MM.1S (cell line): Measurements from ENCODE around the gene TRAPPC10.

Source experiments
- DNase-seq: peaks from one replicate; pipeline ENCODE4 v3.0.0-alpha.2; 2015
- H2AFZ ChIP-seq: fragments of 300-600 bp; sonication (generic); 2 replicates; pipeline ENCODE4 v1.6.0; 2016; ENCODE audit warnings: antibody characterized with exemption, low read length
- H3F3A ChIP-seq: fragments of 300-600 bp; sonication (generic); 2 replicates; pipeline ENCODE4 v1.6.1; 2016; ENCODE audit warnings: mild to moderate bottlenecking, antibody characterized with exemption, low read length, moderate library complexity, mixed read lengths; ENCODE audit not compliant: insufficient read depth
- H3K27ac ChIP-seq: fragments of 300-600 bp; sonication (generic); 2 replicates; pipeline ENCODE4 v1.5.1; 2016; ENCODE audit warnings: mild to moderate bottlenecking, low read length
- H3K27me3 ChIP-seq: fragments of 300-600 bp; sonication (generic); replicated peaks from 2 replicates; pipeline ENCODE4 v1.6.0; 2016; ENCODE audit warnings: low read length; ENCODE audit not compliant: insufficient read depth
- H3K36me3 ChIP-seq: fragments of 300-600 bp; sonication (generic); replicated peaks from 2 replicates; pipeline ENCODE4 v1.6.1; 2016; ENCODE audit warnings: mild to moderate bottlenecking, low read length, mixed read lengths; ENCODE audit not compliant: insufficient read depth
- H3K4me1 ChIP-seq: fragments of 300-600 bp; sonication (generic); 2 replicates; pipeline ENCODE4 v1.6.1; 2016; ENCODE audit warnings: low read length, mixed read lengths
- H3K4me2 ChIP-seq: fragments of 300-600 bp; sonication (generic); 2 replicates; pipeline ENCODE4 v1.6.0; 2016; ENCODE audit warnings: low read depth, low read length
- H3K4me3 ChIP-seq: fragments of 300-600 bp; sonication (generic); 2 replicates; pipeline ENCODE4 v1.5.1; 2016; ENCODE audit warnings: low read length, mixed read lengths
- H3K79me2 ChIP-seq: fragments of 300-600 bp; sonication (generic); 2 replicates; pipeline ENCODE4 v1.6.1; 2016; ENCODE audit warnings: mixed run types, low read length, mixed read lengths
- H3K9ac ChIP-seq: fragments of 300-600 bp; sonication (generic); 2 replicates; pipeline ENCODE4 v1.6.1; 2016; ENCODE audit warnings: low read length, mixed read lengths
- H3K9me2 ChIP-seq: fragments of 300-600 bp; sonication (generic); replicated peaks from 2 replicates; pipeline ENCODE4 v1.6.1; 2016; ENCODE audit warnings: mild to moderate bottlenecking, low read length, mixed read lengths; ENCODE audit not compliant: insufficient read depth
- H3K9me3 ChIP-seq: fragments of 300-600 bp; sonication (generic); replicated peaks from 2 replicates; pipeline ENCODE4 v1.6.1; 2016; ENCODE audit warnings: mild to moderate bottlenecking, low read length, mixed read lengths; ENCODE audit not compliant: insufficient read depth
- H4K20me1 ChIP-seq: fragments of 300-600 bp; sonication (generic); 2 replicates; pipeline ENCODE4 v1.6.1; 2016; ENCODE audit warnings: mild to moderate bottlenecking, low read length, moderate library complexity, mixed read lengths; ENCODE audit not compliant: insufficient read depth
- EZH2 ChIP-seq: fragments of 300-600 bp; sonication (generic); optimal IDR thresholded peaks from 2 replicates; pipeline ENCODE3; 2017; ENCODE audit warnings: low read depth, mild to moderate bottlenecking, antibody characterized with exemption, low read length, mixed read lengths
- EZH2phosphoT487 ChIP-seq: fragments of 300-600 bp; sonication (generic); IDR thresholded peaks from 2 replicates; pipeline ENCODE4 v1.6.1; 2018; ENCODE audit warnings: antibody characterized with exemption, low read length
- TF ChIP-seq, protein P1 (sequence below): fragments of 300-600 bp; sonication (generic); IDR thresholded peaks from 2 replicates; pipeline ENCODE4 v1.5.1; 2016; ENCODE audit warnings: antibody characterized with exemption, low read length, mixed read lengths

The TRAPPC10 gene

DNA sequence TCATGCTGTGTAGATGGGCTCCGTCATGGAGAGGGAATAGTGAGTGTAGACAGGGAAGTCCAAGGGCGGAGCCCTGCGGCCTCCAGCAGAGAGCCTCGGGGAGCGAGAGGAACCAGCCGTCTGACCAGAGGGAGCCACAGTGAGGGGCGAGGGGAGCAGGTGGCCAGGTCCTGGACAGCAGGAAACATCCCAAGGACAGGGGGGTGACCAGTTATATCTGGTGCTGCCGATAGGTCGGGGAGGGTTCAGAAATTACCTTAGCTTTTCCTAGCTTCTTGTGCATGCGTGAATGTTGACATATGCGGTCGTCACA lies 46.5 kb downstream of the TRAPPC10 start:
- Histone ChIP-seq H3K79me2 (peaks cover 38% of the 10 kb centered on the region), H3F3A (no peaks in the 10 kb centered on the region)

DNA sequence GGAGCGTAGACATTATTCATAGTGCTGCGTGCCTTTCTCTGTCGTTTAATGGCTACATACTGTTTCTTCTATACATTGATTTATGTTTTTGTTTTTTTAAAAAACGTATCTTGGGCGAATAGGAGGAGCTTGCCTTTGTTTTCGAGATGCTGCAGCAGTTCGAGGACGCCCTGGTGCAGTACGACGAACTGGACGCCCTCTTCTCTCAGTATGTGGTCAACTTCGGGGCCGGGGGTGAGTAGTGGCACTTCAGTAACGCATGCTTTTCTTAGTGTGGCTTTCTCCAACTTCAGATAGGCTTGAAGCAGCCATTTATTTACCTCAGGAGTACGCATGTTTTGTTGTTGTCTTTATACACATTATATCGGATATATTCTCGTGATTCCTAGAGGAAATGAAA lies 46.9 kb downstream of the TRAPPC10 start:
- H4K20me1 ChIP-seq, result no peaks in the 10 kb centered on the region
- no peaks in the 10 kb centered on the region for H3K27me3 ChIP-seq
- H3K9me2 ChIP-seq, result no peaks in the 10 kb centered on the region
- TF ChIP-seq EZH2phosphoT487, result no peak
- TF ChIP-seq, protein P1, sequence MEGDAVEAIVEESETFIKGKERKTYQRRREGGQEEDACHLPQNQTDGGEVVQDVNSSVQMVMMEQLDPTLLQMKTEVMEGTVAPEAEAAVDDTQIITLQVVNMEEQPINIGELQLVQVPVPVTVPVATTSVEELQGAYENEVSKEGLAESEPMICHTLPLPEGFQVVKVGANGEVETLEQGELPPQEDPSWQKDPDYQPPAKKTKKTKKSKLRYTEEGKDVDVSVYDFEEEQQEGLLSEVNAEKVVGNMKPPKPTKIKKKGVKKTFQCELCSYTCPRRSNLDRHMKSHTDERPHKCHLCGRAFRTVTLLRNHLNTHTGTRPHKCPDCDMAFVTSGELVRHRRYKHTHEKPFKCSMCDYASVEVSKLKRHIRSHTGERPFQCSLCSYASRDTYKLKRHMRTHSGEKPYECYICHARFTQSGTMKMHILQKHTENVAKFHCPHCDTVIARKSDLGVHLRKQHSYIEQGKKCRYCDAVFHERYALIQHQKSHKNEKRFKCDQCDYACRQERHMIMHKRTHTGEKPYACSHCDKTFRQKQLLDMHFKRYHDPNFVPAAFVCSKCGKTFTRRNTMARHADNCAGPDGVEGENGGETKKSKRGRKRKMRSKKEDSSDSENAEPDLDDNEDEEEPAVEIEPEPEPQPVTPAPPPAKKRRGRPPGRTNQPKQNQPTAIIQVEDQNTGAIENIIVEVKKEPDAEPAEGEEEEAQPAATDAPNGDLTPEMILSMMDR, result no peak
- no peak for TF ChIP-seq EZH2
- no peak overlapping the region for H3K4me2 ChIP-seq
- H3K9ac ChIP-seq, result no peak overlapping the region
- H3K36me3 ChIP-seq, result no peaks in the 10 kb centered on the region; the same call in 1 of the 2 replicates
- no peaks in the 10 kb centered on the region for H3F3A ChIP-seq
- H3K27ac ChIP-seq, result no peak overlapping the region
- H3K79me2 ChIP-seq, result peaks cover 38% of the 10 kb centered on the region
- no peak overlapping the region for H2AFZ ChIP-seq
- no peak overlapping the region for H3K4me3 ChIP-seq
- H3K9me3 ChIP-seq, result no peaks in the 10 kb centered on the region
- H3K4me1 ChIP-seq, result no peaks in the 10 kb centered on the region
- no peak for DNase-seq

More for the DNA sequence above, 46.5 kb downstream of the TRAPPC10 start:
- TF ChIP-seq, protein P1, result no peak
- no peak for TF ChIP-seq EZH2phosphoT487
- no peak for TF ChIP-seq EZH2
- Histone ChIP-seq H3K4me1 (no peaks in the 10 kb centered on the region), H3K27me3 (no peaks in the 10 kb centered on the region), H3K4me3 (no peak overlapping the region), H4K20me1 (no peaks in the 10 kb centered on the region), H3K9ac (no peak overlapping the region), H3K36me3 (no peaks in the 10 kb centered on the region; the same call in 1 of the 2 replicates), H3K27ac (no peak overlapping the region), H2AFZ (no peak overlapping the region), H3K4me2 (no peak overlapping the region), H3K9me3 (no peaks in the 10 kb centered on the region), H3K9me2 (no peaks in the 10 kb centered on the region)
- DNase-seq, result no peak

DNA sequence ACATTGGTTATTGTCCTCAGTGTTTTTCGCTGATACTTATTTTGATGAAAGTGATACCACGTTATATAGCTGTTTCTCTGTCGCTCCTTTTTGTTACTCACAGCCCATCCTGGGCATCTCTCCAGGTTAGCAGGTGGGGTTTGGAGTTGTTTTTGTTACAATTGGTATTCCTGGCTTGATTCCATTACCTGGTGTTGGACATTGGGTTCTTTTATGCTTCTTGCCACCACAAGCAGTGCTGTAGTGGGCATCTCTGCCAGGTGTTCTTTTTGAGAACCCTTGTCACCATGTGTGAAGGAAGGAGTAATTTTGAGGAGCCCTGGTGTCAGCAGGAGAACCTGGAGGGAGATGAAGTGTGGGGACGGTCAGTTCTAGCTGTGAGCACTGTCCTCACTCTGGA lies 47.6 kb downstream of the TRAPPC10 start:
- Histone ChIP-seq H3K79me2 (peaks cover 37% of the 10 kb centered on the region), H2AFZ (no peak overlapping the region), H3K4me2 (no peak overlapping the region), H3F3A (no peaks in the 10 kb centered on the region), H3K27me3 (no peaks in the 10 kb centered on the region), H4K20me1 (no peaks in the 10 kb centered on the region), H3K9me3 (no peaks in the 10 kb centered on the region), H3K9ac (no peak overlapping the region), H3K36me3 (no peaks in the 10 kb centered on the region; the same call in 1 of the 2 replicates), H3K9me2 (no peaks in the 10 kb centered on the region), H3K4me3 (no peak overlapping the region), H3K4me1 (no peaks in the 10 kb centered on the region), H3K27ac (no peak overlapping the region)
- no peak for TF ChIP-seq EZH2phosphoT487
- TF ChIP-seq, protein P1, result no peak
- TF ChIP-seq EZH2, result no peak
- no peak for DNase-seq
